Measurements from ENCODE around the gene GOLGA3. TPM values are rescaled to one million over a fixed set of nuclear protein-coding genes. Genes with fewer than 3 reads are reported as not detected.
A peak's percentile ranks its signal among the peaks of the same experiment; 100 is the strongest.

Gene GOLGA3
- total and polyA plus RNA-seq, 9 of the 15 experiments (the other 6 are each of a cell fraction or from before 2014, with no cell fraction given): 1.9 to 48.1 (median 18.4) TPM

DNA sequence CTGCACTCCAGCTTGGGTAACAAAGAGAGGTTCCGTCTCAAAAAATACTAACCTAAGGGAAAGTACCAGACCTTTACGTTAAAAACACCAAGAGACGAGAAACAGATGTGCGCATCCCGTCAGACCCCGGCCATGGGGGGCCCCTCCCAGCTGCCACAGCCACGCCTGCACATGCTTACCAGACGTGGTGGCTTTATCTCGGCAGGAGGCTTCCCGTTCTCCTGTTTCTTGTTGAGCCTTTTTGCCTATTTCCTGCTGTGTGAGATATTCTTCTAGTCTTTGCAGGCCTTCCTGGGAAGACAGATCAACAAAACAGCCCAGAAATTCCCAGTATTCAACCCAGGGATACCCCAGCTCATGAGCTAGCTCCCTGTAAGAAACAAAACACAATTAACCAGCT lies 94.5 kb downstream of the GOLGA3 start (continued):
- TF ChIP-seq, protein P1, sequence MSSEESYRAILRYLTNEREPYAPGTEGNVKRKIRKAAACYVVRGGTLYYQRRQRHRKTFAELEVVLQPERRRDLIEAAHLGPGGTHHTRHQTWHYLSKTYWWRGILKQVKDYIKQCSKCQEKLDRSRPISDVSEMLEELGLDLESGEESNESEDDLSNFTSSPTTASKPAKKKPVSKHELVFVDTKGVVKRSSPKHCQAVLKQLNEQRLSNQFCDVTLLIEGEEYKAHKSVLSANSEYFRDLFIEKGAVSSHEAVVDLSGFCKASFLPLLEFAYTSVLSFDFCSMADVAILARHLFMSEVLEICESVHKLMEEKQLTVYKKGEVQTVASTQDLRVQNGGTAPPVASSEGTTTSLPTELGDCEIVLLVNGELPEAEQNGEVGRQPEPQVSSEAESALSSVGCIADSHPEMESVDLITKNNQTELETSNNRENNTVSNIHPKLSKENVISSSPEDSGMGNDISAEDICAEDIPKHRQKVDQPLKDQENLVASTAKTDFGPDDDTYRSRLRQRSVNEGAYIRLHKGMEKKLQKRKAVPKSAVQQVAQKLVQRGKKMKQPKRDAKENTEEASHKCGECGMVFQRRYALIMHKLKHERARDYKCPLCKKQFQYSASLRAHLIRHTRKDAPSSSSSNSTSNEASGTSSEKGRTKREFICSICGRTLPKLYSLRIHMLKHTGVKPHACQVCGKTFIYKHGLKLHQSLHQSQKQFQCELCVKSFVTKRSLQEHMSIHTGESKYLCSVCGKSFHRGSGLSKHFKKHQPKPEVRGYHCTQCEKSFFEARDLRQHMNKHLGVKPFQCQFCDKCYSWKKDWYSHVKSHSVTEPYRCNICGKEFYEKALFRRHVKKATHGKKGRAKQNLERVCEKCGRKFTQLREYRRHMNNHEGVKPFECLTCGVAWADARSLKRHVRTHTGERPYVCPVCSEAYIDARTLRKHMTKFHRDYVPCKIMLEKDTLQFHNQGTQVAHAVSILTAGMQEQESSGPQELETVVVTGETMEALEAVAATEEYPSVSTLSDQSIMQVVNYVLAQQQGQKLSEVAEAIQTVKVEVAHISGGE (CRISPR knock-in tag; IDR thresholded peaks at IDR 0.05): no peak
- no peak for TF ChIP-seq BHLHE40 (IDR thresholded peaks at IDR 0.05; ENCODE audit: low read length)
- no peak for TF ChIP-seq SAFB (IDR thresholded peaks at IDR 0.05; ENCODE audit: borderline replicate concordance, low read depth, low read length)
- TF ChIP-seq MECOM (CRISPR knock-in tag; IDR thresholded peaks at IDR 0.05): no peak
- TF ChIP-seq NFATC3 (IDR thresholded peaks at IDR 0.05): no peak
- TF ChIP-seq MYBL2 (IDR thresholded peaks at IDR 0.05; ENCODE audit: low read depth): no peak
- TF ChIP-seq MYBL2 (CRISPR knock-in tag; IDR thresholded peaks at IDR 0.05; ENCODE audit: borderline replicate concordance): no peak
- TF ChIP-seq ZNF134 (CRISPR knock-in tag; conservative IDR thresholded peaks at IDR 0.05): no peak

DNA sequence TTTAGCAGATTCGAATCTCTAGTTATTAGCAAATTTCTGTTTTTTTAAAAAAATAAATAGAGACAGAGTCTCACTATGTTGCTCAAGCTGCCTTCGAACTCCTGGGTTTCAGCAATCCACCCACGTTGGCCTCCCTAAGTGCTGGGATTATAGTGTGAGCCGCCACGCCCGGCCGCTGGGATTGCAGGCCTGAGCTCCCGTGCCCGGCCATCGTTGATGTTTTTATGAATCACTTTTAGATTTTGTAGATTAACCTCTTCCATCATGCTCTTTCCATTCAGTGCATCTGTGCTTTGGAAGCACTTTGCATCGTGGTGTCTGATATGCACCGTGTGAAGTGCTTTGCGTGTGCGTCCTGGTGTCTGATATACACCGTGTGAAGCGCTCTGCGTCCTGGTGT lies 97.1 kb downstream of the GOLGA3 start:
- H3K79me2 ChIP-seq (ENCODE audit: control insufficient read depth, insufficient read depth, low read length): no peaks in the 10 kb centered on the region
- H3K27ac ChIP-seq (ENCODE audit: extremely low read depth, low read depth, low read length): no peak overlapping the region
- ChIA-PET POLR2A (no interaction called here), CTCF (ENCODE audit: low intra/inter-chr PET ratio) (no interaction called here)
- peaks cover 6% of the 10 kb centered on the region; the same call in 1 of the 2 replicates for H3K9me3 ChIP-seq (replicated peaks; ENCODE audit: control insufficient read depth, insufficient read depth, low read depth, low read length)
- no peak overlapping the region for H2AFZ ChIP-seq (ENCODE audit: low read depth, low read length)
- intact Hi-C loops (cut with micrococcal nuclease): no loop called here
- DNase-seq (ENCODE audit: extremely low read depth in 1 of 4, low spot score in 3 of 4): no peak
- BruUV-seq (replicated peaks): no TSS peak
- H3K9me1 ChIP-seq (ENCODE audit: control insufficient read depth, insufficient read depth, low read length): no peaks in the 10 kb centered on the region
- no peak overlapping the region for H3K4me3 ChIP-seq
- no peaks in the 10 kb centered on the region for H4K20me1 ChIP-seq (replicated peaks; ENCODE audit: control insufficient read depth, insufficient read depth, low read length)
- peaks cover 94% of the 10 kb centered on the region for H3K36me3 ChIP-seq (ENCODE audit: control insufficient read depth, insufficient read depth, low read length)
- in situ Hi-C loops (cut with MboI): no loop called here
- H3K27me3 ChIP-seq (ENCODE audit: control insufficient read depth in 2 of 2, insufficient read depth in 2 of 2, low read length in 2 of 2): no peaks in the 10 kb centered on the region
- WGBS (ENCODE audit: insufficient coverage, low coverage, missing lambda C conversion rate): 97% methylated on average over 17 of the region's 17 CpGs
- no peak for FAIRE-seq
- no peak for ATAC-seq
- H3K4me1 ChIP-seq (replicated peaks in 1 of 2; ENCODE audit: control insufficient read depth in 2 of 2, insufficient read depth in 2 of 2, low read length in 2 of 2): peaks cover 0 to 5% of the 10 kb centered on the region in 2 experiments; a peak in 1 of 5 replicates
- no peak overlapping the region for H3K9ac ChIP-seq (ENCODE audit: insufficient read depth in 1 of 2, low read depth in 2 of 2, low read length in 2 of 2)
- H3K4me2 ChIP-seq (ENCODE audit: insufficient read depth, low read length): no peak overlapping the region
- TF ChIP-seq POLR2AphosphoS5 (IDR thresholded peaks at IDR 0.05; ENCODE audit: control insufficient read depth, insufficient read depth, low read depth, low read length): peak; percentile 16; the same call in 1 of the 2 replicates
- TF ChIP-seq MCM7 (IDR thresholded peaks at IDR 0.05): no peak
- TF ChIP-seq, protein P2, sequence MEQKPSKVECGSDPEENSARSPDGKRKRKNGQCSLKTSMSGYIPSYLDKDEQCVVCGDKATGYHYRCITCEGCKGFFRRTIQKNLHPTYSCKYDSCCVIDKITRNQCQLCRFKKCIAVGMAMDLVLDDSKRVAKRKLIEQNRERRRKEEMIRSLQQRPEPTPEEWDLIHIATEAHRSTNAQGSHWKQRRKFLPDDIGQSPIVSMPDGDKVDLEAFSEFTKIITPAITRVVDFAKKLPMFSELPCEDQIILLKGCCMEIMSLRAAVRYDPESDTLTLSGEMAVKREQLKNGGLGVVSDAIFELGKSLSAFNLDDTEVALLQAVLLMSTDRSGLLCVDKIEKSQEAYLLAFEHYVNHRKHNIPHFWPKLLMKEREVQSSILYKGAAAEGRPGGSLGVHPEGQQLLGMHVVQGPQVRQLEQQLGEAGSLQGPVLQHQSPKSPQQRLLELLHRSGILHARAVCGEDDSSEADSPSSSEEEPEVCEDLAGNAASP (IDR thresholded peaks at IDR 0.05): no peak
